Breast epithelium (tissue), 4 donors: ENCODE results near the gene SYT2. TPM values are rescaled to one million over a fixed set of nuclear protein-coding genes. Genes with fewer than 3 reads are reported as not detected.

Experiments used
- DNase-seq, 2 donors: peaks; one replicate each; pipeline ENCODE4 v3.0.0-alpha.2; 2019; ENCODE audit warnings: low spot score in 2 of 2
- H3K27ac ChIP-seq, 2 donors: fragments of 200-600 bp; sonication (generic) in 1 of 2; one replicate each; pipeline ENCODE4 v1.5.1; 2016 to 2019; ENCODE audit warnings: mild to moderate bottlenecking in 1 of 2
- H3K27me3 ChIP-seq, 2 donors: fragments of 200-600 bp; sonication (generic) in 1 of 2; one replicate each; pipeline versions ENCODE4 v1.5.1 to v1.6.0; 2017 to 2019; ENCODE audit warnings: control low read depth in 1 of 2, mild to moderate bottlenecking in 1 of 2
- H3K36me3 ChIP-seq: fragments of 200-600 bp; one replicate; pipeline ENCODE4 v1.5.1; 2019
- H3K4me1 ChIP-seq, 2 donors: fragments of 200-600 bp; sonication (generic); one replicate each; pipeline ENCODE4 v1.5.1; 2016 to 2019; ENCODE audit warnings: control low read depth in 1 of 2
- H3K4me3 ChIP-seq, 3 donors: fragments of 200-600 bp; sonication (generic); 1 replicate in 2 of 3; 2 replicates in 1 of 3; pipeline ENCODE4 v1.5.1; 2016 to 2019; ENCODE audit warnings: mild to moderate bottlenecking in 3 of 3, moderate library complexity in 2 of 3
- H3K9me3 ChIP-seq, 2 donors: fragments of 200-600 bp; sonication (generic) in 1 of 2; one replicate each; pipeline ENCODE4 v1.5.1; 2016 to 2019; ENCODE audit warnings: control low read depth in 1 of 2
- POLR2A ChIP-seq: fragments of 450-650 bp; IDR thresholded peaks from one replicate; pipeline ENCODE4 v1.6.1; 2016; ENCODE audit warnings: antibody characterized with exemption, mild to moderate bottlenecking, moderate library complexity
- POLR2AphosphoS5 ChIP-seq, 3 donors: sonication (generic); formaldehyde crosslinking; IDR thresholded peaks; one replicate each; pipeline ENCODE4 v1.6.1; 2017; ENCODE audit warnings: antibody characterized with exemption in 3 of 3
- intact Hi-C: fragments of 100-400 bp; cut with DNase I; formaldehyde crosslinking; loops from one replicate; pipeline ENCODE4 v1.15.1; 2023; ENCODE audit warnings: low total_unique reads
- total RNA-seq, 3 donors: library from RNA; depleted of rRNA; stranded (reverse); fragments of >200 nt; gene quantifications; one replicate each; pipeline ENCODE4 v1.1.0, GENCODE V29; 2016
- TF ChIP-seq, protein P1 (sequence below), 3 donors: fragments of 450-650 bp; IDR thresholded peaks; one replicate each; pipeline ENCODE4 v1.5.1; 2016 to 2017; ENCODE audit warnings: antibody characterized with exemption in 3 of 3, mild to moderate bottlenecking in 3 of 3, moderate library complexity in 3 of 3

SYT2 gene
- total RNA-seq, 3 donors from 2014 or later = under 0.01 to 0.15 (median under 0.01) TPM

- no peak overlapping the region for H3K27ac ChIP-seq
- peaks cover 0 to 29% of the 10 kb centered on the region in 2 donors for H3K27me3 ChIP-seq
- no peaks in the 10 kb centered on the region for H3K36me3 ChIP-seq
- intact Hi-C loops = no loop called here
- no peak for TF ChIP-seq POLR2A
- no peak for TF ChIP-seq POLR2AphosphoS5 (IDR thresholded peaks at IDR 0.05)
- TF ChIP-seq, protein P1, sequence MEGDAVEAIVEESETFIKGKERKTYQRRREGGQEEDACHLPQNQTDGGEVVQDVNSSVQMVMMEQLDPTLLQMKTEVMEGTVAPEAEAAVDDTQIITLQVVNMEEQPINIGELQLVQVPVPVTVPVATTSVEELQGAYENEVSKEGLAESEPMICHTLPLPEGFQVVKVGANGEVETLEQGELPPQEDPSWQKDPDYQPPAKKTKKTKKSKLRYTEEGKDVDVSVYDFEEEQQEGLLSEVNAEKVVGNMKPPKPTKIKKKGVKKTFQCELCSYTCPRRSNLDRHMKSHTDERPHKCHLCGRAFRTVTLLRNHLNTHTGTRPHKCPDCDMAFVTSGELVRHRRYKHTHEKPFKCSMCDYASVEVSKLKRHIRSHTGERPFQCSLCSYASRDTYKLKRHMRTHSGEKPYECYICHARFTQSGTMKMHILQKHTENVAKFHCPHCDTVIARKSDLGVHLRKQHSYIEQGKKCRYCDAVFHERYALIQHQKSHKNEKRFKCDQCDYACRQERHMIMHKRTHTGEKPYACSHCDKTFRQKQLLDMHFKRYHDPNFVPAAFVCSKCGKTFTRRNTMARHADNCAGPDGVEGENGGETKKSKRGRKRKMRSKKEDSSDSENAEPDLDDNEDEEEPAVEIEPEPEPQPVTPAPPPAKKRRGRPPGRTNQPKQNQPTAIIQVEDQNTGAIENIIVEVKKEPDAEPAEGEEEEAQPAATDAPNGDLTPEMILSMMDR (IDR thresholded peaks at IDR 0.05) = no peak
- no peak overlapping the region for H3K4me3 ChIP-seq
- DNase-seq = no peak
- no peaks in the 10 kb centered on the region for H3K4me1 ChIP-seq
- no peaks in the 10 kb centered on the region for H3K9me3 ChIP-seq
These were observed 12.0 kb downstream of the SYT2 start for GRCh38 chr1:202698276-202698675.

GRCh38 chr1:202697038-202697437 lies 13.2 kb downstream of the SYT2 start:
- H3K27ac ChIP-seq = no peak overlapping the region
- no peaks in the 10 kb centered on the region for H3K9me3 ChIP-seq
- H3K27me3 ChIP-seq = peaks cover 0 to 20% of the 10 kb centered on the region in 2 donors
- no peaks in the 10 kb centered on the region for H3K4me1 ChIP-seq
- intact Hi-C loops = no loop called here
- H3K4me3 ChIP-seq = no peak overlapping the region
- no peak for DNase-seq
- H3K36me3 ChIP-seq = no peaks in the 10 kb centered on the region
- TF ChIP-seq POLR2A = no peak
- TF ChIP-seq, protein P1 (IDR thresholded peaks at IDR 0.05) = no peak
- no peak for TF ChIP-seq POLR2AphosphoS5 (IDR thresholded peaks at IDR 0.05)

- no peaks in the 10 kb centered on the region for H3K4me1 ChIP-seq
- no peaks in the 10 kb centered on the region for H3K36me3 ChIP-seq
- TF ChIP-seq, protein P1 (IDR thresholded peaks at IDR 0.05) = no peak
- TF ChIP-seq POLR2A (no peak), POLR2AphosphoS5 (IDR thresholded peaks at IDR 0.05) (no peak)
- peaks cover 0 to 20% of the 10 kb centered on the region in 2 donors for H3K27me3 ChIP-seq
- DNase-seq = no peak
- H3K9me3 ChIP-seq = no peaks in the 10 kb centered on the region
- intact Hi-C loops = loop anchor here (2.0 kb wide), 1 partner anchor 62 kb away; no protein-coding TSS in a partner anchor
- H3K4me3 ChIP-seq = no peak overlapping the region
- no peak overlapping the region for H3K27ac ChIP-seq
These were observed 15.9 kb downstream of the SYT2 start for GRCh38 chr1:202694314-202694713.

GRCh38 chr1:202692959-202693555 lies 17.2 kb downstream of the SYT2 start:
- DNase-seq = peak in 1 of 2 donors; percentile 60
- intact Hi-C loops = no loop called here
- H3K4me1 ChIP-seq = no peaks in the 10 kb centered on the region
- H3K27me3 ChIP-seq = peaks cover 0 to 27% of the 10 kb centered on the region in 2 donors
- H3K9me3 ChIP-seq = no peaks in the 10 kb centered on the region
- TF ChIP-seq, protein P1 (IDR thresholded peaks at IDR 0.05) = no peak
- H3K4me3 ChIP-seq = no peak overlapping the region
- no peak overlapping the region for H3K27ac ChIP-seq
- no peaks in the 10 kb centered on the region for H3K36me3 ChIP-seq

DNA sequence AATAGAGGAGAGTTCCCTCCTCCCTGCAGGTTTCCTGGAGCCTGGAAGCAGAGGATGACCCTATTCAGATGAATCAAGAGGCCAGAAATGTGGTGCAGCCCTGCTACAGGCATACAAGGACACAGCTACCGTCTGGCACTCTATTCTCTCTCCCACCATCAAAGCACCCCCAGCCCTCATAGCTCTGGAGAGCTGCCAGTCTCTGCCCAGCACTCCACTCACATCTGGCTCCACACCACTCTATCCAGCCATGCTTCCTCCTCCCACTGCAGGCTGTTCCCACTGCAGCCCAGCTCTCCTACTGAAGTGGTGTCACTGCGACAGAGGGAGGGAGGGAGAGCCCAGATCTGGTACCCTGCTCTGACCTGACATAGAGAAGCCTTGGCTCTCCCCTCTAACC lies 18.4 kb downstream of the SYT2 start:
- intact Hi-C loops = no loop called here
- no peaks in the 10 kb centered on the region for H3K4me1 ChIP-seq
- DNase-seq = no peak
- no peaks in the 10 kb centered on the region for H3K36me3 ChIP-seq
- no peak overlapping the region for H3K4me3 ChIP-seq
- TF ChIP-seq, protein P1 (IDR thresholded peaks at IDR 0.05) = no peak
- TF ChIP-seq POLR2AphosphoS5 (IDR thresholded peaks at IDR 0.05) (no peak), POLR2A (no peak)
- peaks cover 0 to 24% of the 10 kb centered on the region in 2 donors for H3K27me3 ChIP-seq
- no peaks in the 10 kb centered on the region for H3K9me3 ChIP-seq
- no peak overlapping the region for H3K27ac ChIP-seq
